ENCODE measurements around the gene ESM1.

Gene ESM1

DNA sequence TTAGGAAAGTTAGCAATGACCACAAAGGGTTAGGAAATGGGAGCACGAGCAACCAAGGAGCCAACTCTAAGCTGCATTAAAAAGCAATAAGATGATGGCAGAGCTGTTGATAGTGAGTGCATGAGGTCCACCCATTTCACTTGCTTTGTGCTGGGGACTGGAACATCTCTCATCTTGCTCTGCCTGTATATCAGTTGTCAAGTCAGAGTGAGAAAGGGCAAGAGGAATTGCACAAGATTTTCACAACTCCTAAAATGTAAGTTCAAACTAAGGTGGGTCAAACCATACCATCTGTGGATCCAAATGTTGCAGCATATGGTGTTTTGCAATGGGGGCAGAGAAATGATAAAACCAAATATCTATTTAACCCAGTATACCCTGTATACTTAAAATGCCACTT, 2.8 kb upstream of the ESM1 start:
- DNase-seq (ENCODE audit: low read depth, low spot score), result no peak
- no peak overlapping the region for H3K27ac ChIP-seq

DNA sequence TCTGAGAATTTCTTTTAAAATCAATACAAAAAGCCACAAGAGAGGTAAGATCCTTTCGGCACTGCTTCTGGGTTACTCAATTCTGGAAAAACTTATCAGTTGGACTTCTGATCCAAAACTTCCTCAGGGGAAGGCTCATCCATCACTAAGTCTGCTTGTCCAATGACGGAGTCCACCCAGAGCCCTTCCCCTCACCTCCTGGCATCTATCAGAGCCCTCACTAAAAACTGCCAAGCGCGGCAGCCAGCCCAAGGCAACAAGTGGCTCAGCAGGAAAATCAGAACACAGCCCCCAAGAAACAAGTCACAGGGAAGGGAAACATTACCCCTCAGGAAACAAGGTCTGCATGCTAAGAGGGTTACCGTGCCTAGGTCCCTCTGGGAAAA, 869 bp upstream of the ESM1 start:
- H3K27ac ChIP-seq, result no peak overlapping the region
- DNase-seq (ENCODE audit: low read depth, low spot score), result no peak

DNA sequence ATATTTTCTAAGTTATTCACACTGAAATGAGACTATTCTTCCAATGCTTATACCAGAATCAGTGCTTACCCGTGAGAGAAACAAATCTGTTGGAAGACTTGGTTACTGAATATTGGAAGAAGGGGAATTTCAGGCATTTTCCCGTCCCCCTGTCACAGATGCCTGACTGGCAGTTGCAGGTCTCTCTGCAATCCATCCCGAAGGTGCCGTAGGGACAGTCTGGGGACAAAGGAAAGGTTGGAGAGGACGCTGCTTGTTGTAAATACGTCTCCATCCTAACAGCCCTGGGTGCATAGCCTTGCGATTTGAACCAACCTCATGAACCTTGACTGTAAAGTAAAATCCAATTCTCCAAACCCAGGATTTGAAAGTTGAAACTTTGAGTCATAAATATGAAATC, 3.5 kb downstream of the ESM1 start:
- DNase-seq (ENCODE audit: low read depth, low spot score), result no peak
- H3K27ac ChIP-seq, result no peak overlapping the region

DNA sequence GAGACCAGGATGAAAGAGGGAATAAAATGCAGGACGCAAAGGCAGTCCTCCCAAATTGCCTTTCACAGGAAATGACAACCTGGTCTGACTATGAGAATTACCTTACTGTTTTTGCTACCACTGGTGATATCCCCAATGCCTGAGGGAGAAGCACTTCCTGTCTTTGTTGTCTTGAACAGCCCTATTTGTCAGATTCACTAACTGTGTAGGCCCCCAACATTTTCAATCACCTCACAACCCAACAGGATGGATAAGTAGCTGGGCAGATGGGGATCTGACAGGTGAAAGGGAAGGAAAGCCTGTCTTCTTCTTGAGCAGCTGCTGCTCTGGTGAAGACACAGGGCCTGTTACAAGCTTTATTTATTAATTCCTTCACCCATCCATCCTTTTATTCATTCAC, 9.7 kb downstream of the ESM1 start:
- no peak for DNase-seq (ENCODE audit: low read depth, low spot score)
- H3K27ac ChIP-seq, result no peak overlapping the region

DNA sequence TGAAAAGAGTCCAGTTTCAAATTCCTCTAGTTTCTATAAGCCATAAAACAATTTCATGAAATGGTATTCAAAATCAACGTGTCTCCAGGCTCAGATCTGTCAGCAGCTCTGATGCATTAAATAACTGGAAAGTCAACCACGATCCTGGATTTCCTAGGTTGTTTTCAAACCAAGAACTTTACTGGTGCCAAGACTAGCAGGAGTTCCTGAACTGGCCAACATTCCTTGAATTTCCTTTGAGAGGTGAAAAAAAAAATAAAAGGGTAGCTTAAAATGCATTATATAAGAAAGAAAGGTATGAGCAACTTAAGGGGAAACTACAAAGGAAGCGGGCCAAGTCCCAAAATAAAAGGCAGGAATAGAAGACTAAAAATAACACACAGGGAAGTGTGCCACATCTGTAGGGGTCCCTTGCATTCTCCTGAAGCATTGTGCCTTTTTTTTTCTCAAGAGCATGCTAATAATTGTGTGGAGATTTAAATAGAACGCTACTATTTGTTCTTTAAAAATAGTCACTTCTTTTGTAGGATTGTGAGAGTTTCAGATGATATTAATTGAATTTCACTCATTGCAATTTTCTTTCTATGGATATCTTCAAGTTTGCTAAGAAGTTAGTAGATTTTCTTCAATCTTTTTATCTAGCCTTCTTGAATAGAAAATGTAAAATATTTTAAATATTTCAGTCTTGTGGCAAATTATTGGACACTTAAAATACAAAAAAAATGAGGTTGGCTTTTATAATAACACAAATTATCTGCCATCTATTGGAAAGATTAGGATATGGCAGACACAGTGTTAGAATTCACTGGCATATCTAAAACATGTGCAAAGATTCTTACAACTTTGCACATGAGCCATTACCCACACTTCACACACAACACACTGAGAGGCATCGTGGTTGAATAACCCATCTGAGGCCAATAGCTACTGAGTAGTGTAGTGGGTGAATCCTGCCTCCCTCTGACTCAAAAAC, 15.3 kb downstream of the ESM1 start:
- DNase-seq (ENCODE audit: low read depth, low spot score), result no peak
- no peak overlapping the region for H3K27ac ChIP-seq

DNA sequence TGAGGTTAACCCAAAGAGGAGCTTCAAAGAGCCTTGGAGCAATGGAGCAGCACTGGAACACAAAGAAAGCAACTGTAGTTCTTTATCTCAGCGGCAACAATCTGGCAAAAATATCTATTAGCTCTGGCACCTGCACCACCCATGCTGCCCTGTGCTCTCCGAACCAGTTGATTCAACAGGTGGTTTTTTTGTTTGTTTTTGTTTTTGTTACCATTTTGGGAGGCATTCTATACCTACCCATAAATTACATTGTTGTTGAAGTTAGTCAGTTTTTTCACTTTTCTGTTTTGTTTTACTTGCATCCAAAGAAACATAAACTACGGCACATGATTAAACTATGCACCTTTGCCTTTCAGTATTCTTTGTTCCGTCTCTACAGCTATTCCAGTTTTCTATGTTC, 16.2 kb downstream of the ESM1 start:
- H3K27ac ChIP-seq, result no peak overlapping the region
- DNase-seq (ENCODE audit: low read depth, low spot score), result no peak

DNA sequence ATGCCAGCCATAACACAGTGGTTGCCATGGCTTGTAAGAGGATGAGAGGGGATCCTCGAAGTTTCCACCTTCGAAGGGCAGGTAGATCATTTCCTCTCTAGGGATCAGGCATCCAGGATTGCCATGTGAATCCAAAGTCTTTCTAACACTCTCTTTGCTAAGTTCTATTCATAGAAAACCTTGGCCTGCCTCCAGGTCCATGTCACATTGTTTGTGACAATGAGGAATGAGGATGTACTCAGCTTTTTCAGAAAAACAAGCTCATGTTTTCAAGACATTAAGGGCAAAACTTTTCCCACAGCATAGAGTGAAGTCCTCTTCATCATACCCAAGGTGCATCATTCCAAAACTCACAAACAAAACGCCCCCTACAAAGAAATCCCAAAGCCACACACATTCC, 19.6 kb downstream of the ESM1 start:
- DNase-seq (ENCODE audit: low read depth, low spot score), result no peak
- H3K27ac ChIP-seq, result no peak overlapping the region

DNA sequence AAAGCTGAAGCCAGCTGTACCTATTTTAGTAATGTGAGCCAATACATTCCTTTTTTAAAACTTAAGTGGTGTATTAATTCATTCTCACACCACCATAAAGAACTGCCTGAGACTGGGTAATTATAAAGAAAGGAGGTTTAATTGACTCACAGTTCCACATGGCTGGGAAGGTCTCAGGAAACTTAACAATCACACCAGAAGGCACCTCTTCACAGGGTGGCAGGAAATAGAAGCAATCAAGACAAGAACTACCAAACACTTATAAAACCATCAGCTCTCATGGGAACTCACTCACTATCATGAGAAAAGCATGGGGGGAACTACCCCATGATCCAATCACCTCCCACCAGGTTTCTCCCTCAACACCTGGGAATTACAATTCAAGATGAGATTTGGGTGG, 21.0 kb downstream of the ESM1 start:
- no peak overlapping the region for H3K27ac ChIP-seq
- DNase-seq (ENCODE audit: low read depth, low spot score), result no peak

DNA sequence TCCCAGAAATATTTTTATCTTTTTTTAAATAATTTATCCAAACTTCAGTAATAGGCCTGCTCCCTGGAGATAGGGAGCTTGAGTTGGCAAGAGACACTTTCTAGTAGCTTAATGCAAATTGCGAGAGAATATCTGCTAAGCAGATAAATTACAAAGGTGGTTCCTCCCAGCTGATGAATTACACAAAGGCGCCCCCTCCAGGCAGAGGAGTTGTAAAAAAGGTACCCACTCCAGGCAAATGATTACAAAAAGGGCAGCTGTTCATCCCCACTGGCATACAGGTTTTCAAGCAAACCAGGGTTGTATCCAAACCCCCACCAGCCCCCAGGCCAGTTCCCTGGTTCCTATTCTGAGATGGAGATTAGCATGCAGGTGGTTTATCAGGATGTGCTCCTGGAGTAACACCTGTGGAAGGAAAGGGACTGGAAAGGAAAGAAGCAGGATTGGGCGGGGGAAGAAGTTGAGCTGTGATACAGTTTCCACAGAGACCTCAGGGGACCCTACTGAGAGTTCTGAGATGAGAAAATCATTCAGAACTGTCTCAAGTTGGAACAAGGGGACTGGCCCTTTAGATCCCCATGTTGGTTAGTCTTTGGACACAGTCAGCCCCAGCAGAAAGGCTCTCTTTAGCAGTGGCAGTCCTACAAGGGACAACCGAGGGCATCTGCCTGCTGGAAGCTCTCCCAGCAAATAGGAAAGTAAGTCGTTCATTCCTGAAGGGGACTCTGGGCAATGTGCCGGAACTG, 25.5 kb downstream of the ESM1 start:
- DNase-seq (ENCODE audit: low read depth, low spot score), result no peak
- H3K27ac ChIP-seq, result no peak overlapping the region

DNA sequence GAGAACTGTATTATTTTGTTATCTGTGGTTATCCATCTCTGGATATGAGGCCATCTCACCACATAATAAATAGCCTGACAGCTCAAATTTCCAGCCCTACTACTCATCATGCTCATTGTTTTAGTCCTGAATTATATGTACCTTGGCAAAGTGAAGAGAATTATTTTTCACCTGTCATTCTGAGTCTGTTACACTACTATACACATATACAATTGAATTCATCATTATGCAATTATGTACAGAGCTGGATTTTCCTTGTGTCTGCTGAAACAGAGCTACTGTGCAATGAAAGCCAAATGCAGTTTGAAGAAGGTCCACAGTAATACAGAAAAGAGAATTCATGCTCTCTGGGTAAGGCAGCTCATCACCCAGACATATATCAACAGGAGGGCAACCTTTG, 28.5 kb downstream of the ESM1 start:
- no peak for DNase-seq (ENCODE audit: low read depth, low spot score)
- no peak overlapping the region for H3K27ac ChIP-seq

DNA sequence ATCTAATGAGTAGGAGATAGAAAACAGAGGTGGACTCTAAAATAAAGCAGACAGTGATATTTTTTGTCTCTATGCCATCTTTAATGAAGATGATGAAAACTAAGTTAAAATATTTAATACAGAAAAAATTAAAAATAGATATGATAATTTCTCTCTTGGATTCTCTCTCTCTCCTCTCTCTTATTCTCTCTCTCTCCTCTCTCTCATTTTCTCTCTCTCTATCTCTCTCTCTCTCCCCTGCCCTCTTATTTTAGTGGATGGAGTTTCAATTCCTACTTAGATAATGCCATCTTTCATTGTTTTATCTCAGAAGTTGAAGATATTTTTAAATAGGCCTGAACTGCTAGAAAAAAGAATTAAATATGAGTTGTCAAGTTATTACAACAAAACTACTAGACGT, 38.2 kb downstream of the ESM1 start:
- DNase-seq (ENCODE audit: low read depth, low spot score), result no peak
- H3K27ac ChIP-seq, result no peak overlapping the region

DNA sequence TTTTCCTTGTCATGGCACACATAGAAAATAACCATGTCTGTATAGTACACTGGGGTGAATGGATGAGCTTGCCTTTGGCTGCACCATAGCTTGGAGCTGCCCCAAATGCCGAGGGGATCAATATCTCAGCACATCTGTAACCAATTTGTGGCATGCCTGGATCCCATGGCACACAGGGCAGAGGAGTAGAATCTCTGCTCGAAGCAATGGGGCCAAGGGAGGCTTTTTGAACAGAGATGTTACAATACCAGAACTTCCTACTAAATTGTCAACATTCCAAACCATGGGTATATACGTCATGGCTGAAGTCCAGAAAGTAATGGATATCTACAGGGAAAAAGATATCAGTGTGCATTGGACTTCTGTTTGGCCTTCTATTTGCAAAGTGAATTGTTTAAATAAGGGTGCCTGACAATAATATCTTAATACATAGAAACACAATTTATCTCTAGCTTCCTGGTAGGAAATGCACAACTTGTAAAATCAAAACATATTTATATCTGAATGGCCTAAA, 39.0 kb downstream of the ESM1 start:
- DNase-seq (ENCODE audit: low read depth, low spot score), result no peak
- no peak overlapping the region for H3K27ac ChIP-seq

DNA sequence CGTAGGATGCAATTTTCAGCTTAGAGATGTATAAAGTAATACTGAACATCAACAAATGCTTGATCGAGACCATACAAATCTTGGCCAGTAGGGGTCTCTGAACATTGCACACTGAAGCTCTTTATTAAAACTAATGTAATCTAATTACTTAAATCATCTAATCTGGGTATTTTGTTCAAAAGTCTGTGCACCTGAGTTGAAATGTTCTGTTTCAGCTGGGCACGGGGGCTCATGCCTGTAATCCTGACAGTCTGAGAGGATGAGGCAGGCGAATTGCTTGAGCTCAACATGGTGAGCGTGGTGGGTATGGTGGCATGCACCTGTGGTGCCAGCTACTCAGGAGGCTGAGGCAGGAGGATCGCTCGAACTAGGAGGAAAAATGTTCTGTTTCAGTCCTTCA, 41.0 kb downstream of the ESM1 start:
- no peak overlapping the region for H3K27ac ChIP-seq
- DNase-seq (ENCODE audit: low read depth, low spot score), result no peak

DNA sequence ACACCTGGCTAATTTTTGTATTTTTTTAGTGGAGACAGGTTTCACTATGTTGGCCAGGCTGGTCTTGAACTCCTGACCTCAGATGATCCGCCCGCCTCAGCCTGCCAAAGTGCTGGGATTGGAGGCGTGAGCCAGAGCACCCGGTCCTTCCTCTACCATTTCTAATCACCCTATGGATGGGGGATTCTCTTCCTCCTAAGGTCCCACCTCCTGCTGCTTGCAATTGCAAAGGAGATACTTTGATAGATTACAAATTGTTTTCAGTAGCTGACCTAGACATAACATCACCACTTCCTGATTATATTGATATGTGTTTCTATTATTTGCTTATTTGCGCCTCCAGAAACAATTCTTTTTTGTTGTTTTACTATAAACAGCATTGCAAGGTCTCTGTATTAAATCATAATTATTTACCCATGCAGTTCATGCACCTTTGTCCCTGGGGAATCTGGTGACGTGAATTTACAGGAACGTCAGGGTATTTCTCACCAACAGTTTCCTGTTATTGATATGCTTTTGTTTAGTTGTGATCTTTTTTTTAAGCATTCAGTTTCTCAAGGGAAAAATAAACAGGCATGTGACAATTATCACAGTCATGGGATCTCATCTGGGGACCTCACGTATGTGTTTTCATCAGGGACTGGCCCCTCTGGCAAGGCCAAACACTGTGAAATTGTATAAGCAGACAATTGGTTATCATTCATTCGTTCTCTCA, 43.2 kb downstream of the ESM1 start:
- no peak for DNase-seq (ENCODE audit: low read depth, low spot score)
- no peak overlapping the region for H3K27ac ChIP-seq

DNA sequence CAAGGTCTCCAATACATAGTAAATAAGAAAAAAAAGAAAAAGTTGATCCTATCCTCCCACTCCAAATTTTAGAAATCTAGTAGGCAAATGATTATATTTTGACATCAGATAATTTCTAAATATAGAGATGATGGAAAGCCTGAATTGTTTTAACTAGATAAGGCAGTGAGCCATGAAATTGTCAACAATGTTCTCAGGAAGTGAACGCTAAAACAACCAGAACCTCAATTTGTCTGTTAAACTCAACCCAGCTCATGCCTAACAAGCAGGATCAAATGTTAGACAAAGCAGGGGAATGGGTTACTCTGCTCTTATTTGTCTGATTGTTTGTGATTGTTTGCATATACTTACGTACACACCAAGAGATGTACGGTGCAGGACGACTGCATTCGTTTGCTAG, 49.2 kb downstream of the ESM1 start:
- H3K27ac ChIP-seq, result no peak overlapping the region
- DNase-seq (ENCODE audit: low read depth, low spot score), result no peak

DNA sequence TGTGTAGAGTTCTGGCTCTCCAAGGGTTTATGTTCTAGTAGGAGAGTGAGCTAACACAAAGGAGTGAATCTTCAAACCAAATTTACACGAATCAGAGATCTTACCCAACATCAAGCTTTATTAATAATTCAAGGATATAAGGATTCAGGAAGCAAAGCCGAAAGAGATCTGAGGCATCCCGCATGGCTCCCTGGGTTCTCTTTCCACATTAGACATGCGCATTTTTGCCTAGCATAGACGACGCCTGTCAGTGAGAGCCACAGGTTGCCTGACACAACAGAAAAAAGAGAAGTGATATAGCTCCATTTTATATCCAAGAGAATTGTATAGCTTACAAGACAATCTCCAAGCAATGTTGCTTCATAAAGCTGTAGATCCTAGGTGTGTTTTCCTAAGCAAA, 52.6 kb downstream of the ESM1 start:
- no peak for DNase-seq (ENCODE audit: low read depth, low spot score)
- H3K27ac ChIP-seq, result no peak overlapping the region

DNA sequence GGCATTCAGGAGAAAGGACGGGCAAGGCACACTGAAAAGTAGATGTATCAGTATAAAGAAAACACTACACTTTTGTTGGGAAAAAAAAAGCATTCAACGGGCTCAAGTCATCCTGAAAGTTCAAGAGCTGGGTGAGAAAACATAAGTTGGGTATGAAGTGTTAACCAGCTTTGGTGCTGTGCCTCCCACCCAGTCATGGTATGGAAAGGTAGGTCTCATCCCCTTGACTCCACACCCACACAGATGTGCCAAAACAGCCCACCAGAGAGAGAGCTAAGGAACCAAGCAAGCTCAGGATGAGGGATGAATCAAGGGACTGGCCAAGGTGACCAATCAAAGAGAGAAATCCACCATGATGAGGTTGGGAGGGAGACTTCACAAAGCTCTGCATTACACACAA, 54.7 kb downstream of the ESM1 start:
- H3K27ac ChIP-seq, result no peak overlapping the region
- no peak for DNase-seq (ENCODE audit: low read depth, low spot score)

Measured in epithelial cell of prostate (primary cell).